Retinal pigment epithelial cell (primary cell): ENCODE results near the gene TK2.
"Not testable (repeated sequence)": the region's sequence is repeated elsewhere in the genome, so short reads cannot be mapped to it uniquely, and the experiment has no call there.

Experiments used
- DNase-seq: peaks from one replicate; pipeline ENCODE4 v3.0.0-alpha.2; 2010; ENCODE audit warnings: low read depth
- H3K4me3 ChIP-seq: 2 replicates; pipeline ENCODE4 v1.5.1; 2011; ENCODE audit warnings: mild to moderate bottlenecking, low read length, control low read depth, moderate library complexity
- CTCF ChIP-seq: conservative IDR thresholded peaks from 2 replicates; pipeline ENCODE4 v1.5.1; 2011; ENCODE audit warnings: low read depth, low read length, control low read depth, inconsistent platforms

Gene TK2

GRCh38 chr16:66508248-66508913 is 41.5 kb downstream of the TK2 start:
- no peak overlapping the region for H3K4me3 ChIP-seq
- peak; percentile 89 for DNase-seq
- peak; percentile 29 for TF ChIP-seq CTCF

GRCh38 chr16:66507731-66508239 is 42.1 kb downstream of the TK2 start:
- no peak for DNase-seq
- no peak overlapping the region for H3K4me3 ChIP-seq
- TF ChIP-seq CTCF: no peak

GRCh38 chr16:66503612-66504011 is 46.3 kb downstream of the TK2 start:
- no peak for TF ChIP-seq CTCF
- no peak for DNase-seq
- H3K4me3 ChIP-seq: no peak overlapping the region

GRCh38 chr16:66503030-66503429 is 46.9 kb downstream of the TK2 start:
- H3K4me3 ChIP-seq: no peak overlapping the region
- DNase-seq: no peak
- no peak for TF ChIP-seq CTCF

- DNase-seq: no peak
These were observed 47.7 kb downstream of the TK2 start for GRCh38 chr16:66502020-66502913.

GRCh38 chr16:66501563-66501962 is 48.4 kb downstream of the TK2 start:
- H3K4me3 ChIP-seq, DNase-seq: not testable (repeated sequence)

More at GRCh38 chr16:66502020-66502913, 47.7 kb downstream of the TK2 start:
- no peak overlapping the region for H3K4me3 ChIP-seq
- TF ChIP-seq CTCF: no peak

GRCh38 chr16:66497921-66498320 is 52.0 kb downstream of the TK2 start:
- not testable (repeated sequence) for DNase-seq, H3K4me3 ChIP-seq

- DNase-seq, H3K4me3 ChIP-seq: not testable (repeated sequence)
These were observed 53.7 kb downstream of the TK2 start for GRCh38 chr16:66496226-66496625.
